ENCODE results near the gene HMCES.

The HMCES gene

GRCh38 chr3:129341331-129342141, 62.9 kb downstream of the HMCES start:
- no peak for ATAC-seq
- no peak for TF ChIP-seq ISL1 (CRISPR knock-in tag; IDR thresholded peaks at IDR 0.05)
- no peak for TF ChIP-seq TCF4 (CRISPR knock-in tag; IDR thresholded peaks at IDR 0.05; ENCODE audit: borderline replicate concordance)
- TF ChIP-seq CSDC2 (CRISPR knock-in tag; IDR thresholded peaks at IDR 0.05), result no peak
- TF ChIP-seq PATZ1 (CRISPR knock-in tag; IDR thresholded peaks at IDR 0.05; ENCODE audit: borderline replicate concordance), result no peak
- no peak for TF ChIP-seq ZNF565 (CRISPR knock-in tag; conservative IDR thresholded peaks at IDR 0.05; ENCODE audit: low read depth)

- TF ChIP-seq ZC3H10 (CRISPR knock-in tag; IDR thresholded peaks at IDR 0.05), result no peak
- TF ChIP-seq ZNF8 (CRISPR knock-in tag; IDR thresholded peaks at IDR 0.05), result no peak
- no peak for TF ChIP-seq PPARA (CRISPR knock-in tag; IDR thresholded peaks at IDR 0.05; ENCODE audit: borderline replicate concordance)
- no peak for TF ChIP-seq TSHZ2 (CRISPR knock-in tag; IDR thresholded peaks at IDR 0.05)
- TF ChIP-seq SNAI2 (CRISPR knock-in tag; IDR thresholded peaks at IDR 0.05), result no peak
- TF ChIP-seq ZNF565 (CRISPR knock-in tag; conservative IDR thresholded peaks at IDR 0.05; ENCODE audit: low read depth), result no peak
- no peak for TF ChIP-seq ARNTL (CRISPR knock-in tag; IDR thresholded peaks at IDR 0.05; ENCODE audit: borderline replicate concordance, low read depth)
- no peak for TF ChIP-seq CSDC2 (CRISPR knock-in tag; IDR thresholded peaks at IDR 0.05)
- TF ChIP-seq RARB (CRISPR knock-in tag; IDR thresholded peaks at IDR 0.05), result no peak
Measured at GRCh38 chr3:129343643-129344360, 65.1 kb downstream of the HMCES start.

GRCh38 chr3:129344540-129345220, 66.0 kb downstream of the HMCES start:
- TF ChIP-seq GLIS3 (CRISPR knock-in tag; IDR thresholded peaks at IDR 0.05) (no peak), CSDC2 (CRISPR knock-in tag; IDR thresholded peaks at IDR 0.05) (no peak), ZC3H10 (CRISPR knock-in tag; IDR thresholded peaks at IDR 0.05) (no peak), PATZ1 (CRISPR knock-in tag; IDR thresholded peaks at IDR 0.05; ENCODE audit: borderline replicate concordance) (no peak), ESRRG (CRISPR knock-in tag; IDR thresholded peaks at IDR 0.05) (no peak), TCF4 (CRISPR knock-in tag; IDR thresholded peaks at IDR 0.05; ENCODE audit: borderline replicate concordance) (no peak)
- ATAC-seq, result no peak

More at GRCh38 chr3:129343643-129344360, 65.1 kb downstream of the HMCES start:
- ATAC-seq, result no peak

GRCh38 chr3:129345281-129345680, 66.6 kb downstream of the HMCES start:
- no peak for ATAC-seq
- TF ChIP-seq ESRRG (CRISPR knock-in tag; IDR thresholded peaks at IDR 0.05) (no peak), CSRNP3 (CRISPR knock-in tag; IDR thresholded peaks at IDR 0.05) (no peak), TSHZ2 (CRISPR knock-in tag; IDR thresholded peaks at IDR 0.05) (no peak), OSR1 (CRISPR knock-in tag; IDR thresholded peaks at IDR 0.05) (no peak), PPARA (CRISPR knock-in tag; IDR thresholded peaks at IDR 0.05; ENCODE audit: borderline replicate concordance) (no peak), ISL1 (CRISPR knock-in tag; IDR thresholded peaks at IDR 0.05) (no peak), ZNF70 (CRISPR knock-in tag; IDR thresholded peaks at IDR 0.05) (no peak), ZNF8 (CRISPR knock-in tag; IDR thresholded peaks at IDR 0.05) (no peak), PATZ1 (CRISPR knock-in tag; IDR thresholded peaks at IDR 0.05; ENCODE audit: borderline replicate concordance) (no peak), ZNF565 (CRISPR knock-in tag; conservative IDR thresholded peaks at IDR 0.05; ENCODE audit: low read depth) (no peak)

All from SK-N-SH treated with all-trans-retinoic acid at 6 μM for 48 hours (cell line).